HCT116 (cell line): ENCODE measurements around the gene ADAMTS5. TPM values are rescaled to one million over a fixed set of nuclear protein-coding genes. Genes with fewer than 3 reads are reported as not detected.

Experiments
- ATAC-seq: fragments of 200-7000 bp; cut with Tn5 transposase; 2 replicates; pipeline ENCODE4 v1.9.1; 2020; ENCODE audit warnings: mild to moderate bottlenecking, moderate library complexity
- BruUV-seq: library from RNA; stranded (reverse); fragments of 400-500 nt; replicated peaks from 2 replicates; lab custom pipeline; 2021; lab: Mats Ljungman, UMichigan
- CTCF ChIA-PET: fragments of 300-600 bp; sonication (Branson Sonifier 250); formaldehyde crosslinking; loops from one replicate; lab custom pipeline; 2021; ENCODE audit warnings: antibody characterized with exemption; lab: Charles Lee
- POLR2A ChIA-PET: fragments of 300-600, 350-600 bp; sonication (Branson Sonifier 250); formaldehyde crosslinking; loops from one replicate; lab custom pipeline; 2021; ENCODE audit warnings: antibody characterized with exemption; lab: Charles Lee
- RAD21 ChIA-PET, 2 experiments: fragments of 300-600 bp; sonication (Branson Sonifier 250); formaldehyde crosslinking; loops; one replicate each; lab custom pipeline; 2023; ENCODE audit warnings: low total read pairs in 2 of 2; ENCODE audit not compliant: uncharacterized antibody in 2 of 2, unreplicated experiment in 2 of 2, low non-redundant PET in 1 of 2; lab: Charles Lee
- DNase-seq: peaks from one replicate; pipeline ENCODE4 v3.0.0-alpha.2; 2010; ENCODE audit warnings: low read depth, low spot score
- H2AFZ ChIP-seq: fragments of 200-600 bp; shearing (Covaris generic), sonication (generic); 2 replicates; pipeline ENCODE4 v1.6.1; 2017; ENCODE audit warnings: low read depth, mixed run types, mixed read lengths, antibody characterized with exemption, low read length; ENCODE audit not compliant: poor library complexity, severe bottlenecking
- H3K27ac ChIP-seq: 2 replicates; pipeline ENCODE4 v1.5.1; 2012; ENCODE audit warnings: low read depth, low read length
- H3K27me3 ChIP-seq: fragments of 200-600 bp; sonication (generic); 2 replicates; pipeline ENCODE4 v1.6.1; 2016; ENCODE audit warnings: mixed run types, low read length, mixed read lengths; ENCODE audit not compliant: insufficient read depth
- H3K36me3 ChIP-seq, 2 experiments: fragments of 200-500 bp in 1 of 2; fragments of 200-600 bp in 1 of 2; sonication (Bioruptor generic) in 1 of 2; sonication (generic) in 1 of 2; 2 replicates each; pipeline versions ENCODE4 v1.5.1 to v1.6.1; 2014 to 2016; ENCODE audit warnings: low read length in 2 of 2, inconsistent platforms in 1 of 2, mixed read lengths in 1 of 2, mixed run types in 1 of 2; ENCODE audit not compliant: insufficient read depth in 2 of 2, control insufficient read depth in 1 of 2
- H3K4me1 ChIP-seq, 2 experiments: fragments of 200-600 bp in 1 of 2; sonication (generic) in 1 of 2; 2 replicates each; pipeline versions ENCODE4 v1.5.1 to v1.6.1; 2012 to 2017; ENCODE audit warnings: low read length in 2 of 2, inconsistent platforms in 1 of 2, mild to moderate bottlenecking in 1 of 2, mixed read lengths in 1 of 2, mixed run types in 1 of 2, moderate library complexity in 1 of 2; ENCODE audit not compliant: insufficient read depth in 2 of 2, control insufficient read depth in 1 of 2
- H3K4me2 ChIP-seq: fragments of 200-600 bp; sonication (generic); 2 replicates; pipeline ENCODE4 v1.6.1; 2017; ENCODE audit warnings: mixed run types, low read length, mixed read lengths
- H3K4me3 ChIP-seq, 2 experiments: fragments of 200-600 bp in 1 of 2; sonication (generic) in 1 of 2; replicated peaks in 1 of 2; 2 replicates each; pipeline ENCODE4 v1.5.1; 2011 to 2016; ENCODE audit warnings: low read length in 2 of 2, control low read depth in 1 of 2, low read depth in 1 of 2, mild to moderate bottlenecking in 1 of 2, mixed read lengths in 1 of 2, mixed run types in 1 of 2
- H3K79me2 ChIP-seq: fragments of 200-600 bp; sonication (generic); 2 replicates; pipeline ENCODE4 v1.6.1; 2017; ENCODE audit warnings: mild to moderate bottlenecking, mixed run types, low read length, moderate library complexity, mixed read lengths; ENCODE audit not compliant: insufficient read depth
- H3K9ac ChIP-seq: fragments of 200-600 bp; sonication (generic); 2 replicates; pipeline ENCODE4 v1.6.1; 2016; ENCODE audit warnings: low read length, mixed read lengths
- H3K9me2 ChIP-seq: fragments of 200-600 bp; sonication (generic), shearing (Covaris generic); 2 replicates; pipeline ENCODE4 v1.6.1; 2017; ENCODE audit warnings: mixed run types, mild to moderate bottlenecking, moderate library complexity; ENCODE audit not compliant: insufficient read depth
- H3K9me3 ChIP-seq, 2 experiments: fragments of 200-500 bp in 1 of 2; fragments of 200-600 bp in 1 of 2; sonication (Bioruptor generic) in 1 of 2; sonication (generic) in 1 of 2; 2 replicates each; pipeline ENCODE4 v1.6.1; 2014 to 2017; ENCODE audit warnings: low read length in 2 of 2, mixed read lengths in 2 of 2, inconsistent platforms in 1 of 2, low read depth in 1 of 2, mild to moderate bottlenecking in 1 of 2, mixed run types in 1 of 2, moderate library complexity in 1 of 2; ENCODE audit not compliant: control insufficient read depth in 1 of 2, insufficient read depth in 1 of 2
- H4K20me1 ChIP-seq: fragments of 200-600 bp; sonication (generic), shearing (Covaris generic); 2 replicates; pipeline ENCODE4 v1.6.1; 2017; ENCODE audit warnings: mixed run types, mild to moderate bottlenecking, moderate library complexity; ENCODE audit not compliant: insufficient read depth
- ATF3 ChIP-seq: IDR thresholded peaks from 2 replicates; pipeline ENCODE4 v1.6.1; 2012
- CBX3 ChIP-seq: IDR thresholded peaks from 2 replicates; pipeline ENCODE4 v1.6.1; 2012; ENCODE audit warnings: low read depth
- CEBPB ChIP-seq: IDR thresholded peaks from 2 replicates; pipeline ENCODE4 v1.6.1; 2012; ENCODE audit warnings: low read depth
- EGR1 ChIP-seq: IDR thresholded peaks from 2 replicates; pipeline ENCODE4 v1.6.1; 2012; ENCODE audit warnings: low read depth
- EZH2 ChIP-seq: fragments of 200-600 bp; sonication (generic); IDR thresholded peaks from 2 replicates; pipeline ENCODE4 v1.6.1; 2017; ENCODE audit warnings: antibody characterized with exemption, mixed run types
- EZH2phosphoT487 ChIP-seq: fragments of 200-600 bp; IDR thresholded peaks from 2 replicates; pipeline ENCODE4 v1.6.1; 2018; ENCODE audit warnings: antibody characterized with exemption, borderline replicate concordance
- MAX ChIP-seq: IDR thresholded peaks from 2 replicates; pipeline ENCODE4 v1.6.1; 2012
- POLR2A ChIP-seq: IDR thresholded peaks from 2 replicates; pipeline ENCODE4 v1.7.0; 2011; ENCODE audit warnings: borderline replicate concordance; ENCODE audit not compliant: insufficient read depth, insufficient read length; ENCODE audit errors: extremely low read depth
- POLR2AphosphoS5 ChIP-seq: IDR thresholded peaks from 2 replicates; pipeline ENCODE4 v1.6.1; 2011; ENCODE audit warnings: mild to moderate bottlenecking, low read depth, low read length, moderate library complexity
- REST ChIP-seq: IDR thresholded peaks from 2 replicates; pipeline ENCODE4 v1.6.1; 2012; ENCODE audit warnings: low read depth
- SIN3A ChIP-seq: IDR thresholded peaks from 2 replicates; pipeline ENCODE4 v1.6.1; 2012; ENCODE audit warnings: low read depth
- SP1 ChIP-seq: IDR thresholded peaks from 2 replicates; pipeline ENCODE4 v1.6.1; 2012; ENCODE audit warnings: low read depth
- SRF ChIP-seq: IDR thresholded peaks from 2 replicates; pipeline ENCODE4 v1.6.1; 2012; ENCODE audit warnings: low read depth
- TCF7L2 ChIP-seq: IDR thresholded peaks from 2 replicates; pipeline ENCODE4 v1.7.0; 2011; ENCODE audit warnings: borderline replicate concordance, inconsistent platforms; ENCODE audit not compliant: insufficient read depth, insufficient read length; ENCODE audit errors: extremely low read depth
- ZBTB33 ChIP-seq: IDR thresholded peaks from 2 replicates; pipeline ENCODE4 v1.6.1; 2011; ENCODE audit warnings: mild to moderate bottlenecking, low read length, moderate library complexity; ENCODE audit not compliant: insufficient replicate concordance; ENCODE audit errors: extremely low read depth
- ZFX ChIP-seq: fragments of 450-650 bp; IDR thresholded peaks from 2 replicates; pipeline ENCODE4 v1.6.1; 2017
- intact Hi-C: fragments of 100-400 bp; cut with micrococcal nuclease; formaldehyde crosslinking; loops from 2 replicates; pipeline ENCODE4 v1.10.0; 2022
- total RNA-seq: library from RNA; stranded (reverse); gene quantifications from one replicate; pipeline ENCODE4 v1.2.1, GENCODE V29; 2021; ENCODE audit not compliant: unreplicated experiment

The ADAMTS5 gene
- total RNA-seq, 1 experiment from 2014 or later = 0.02 TPM

- TF ChIP-seq REST = no peak
- no peak for TF ChIP-seq ZBTB33
- no peak for TF ChIP-seq ZFX
- no peak for TF ChIP-seq SP1
- TF ChIP-seq CBX3 = no peak
Measured at GRCh38 chr21:26982767-26983166, 15.9 kb upstream of the ADAMTS5 start (continued).

- TF ChIP-seq ATF3 (no peak), CEBPB (no peak), POLR2A (no peak), TCF7L2 (no peak), CBX3 (no peak), MAX (no peak), EZH2phosphoT487 (no peak), SIN3A (no peak), EGR1 (no peak), POLR2AphosphoS5 (no peak), EZH2 (no peak), SRF (no peak)
- RAD21 ChIA-PET = no interaction called here
Measured at GRCh38 chr21:26977746-26978145, 10.9 kb upstream of the ADAMTS5 start.

More at GRCh38 chr21:26977746-26978145, 10.9 kb upstream of the ADAMTS5 start:
- H3K4me2 ChIP-seq = no peak overlapping the region
- ATAC-seq (no peak), DNase-seq (no peak)
- H4K20me1 ChIP-seq = no peaks in the 10 kb centered on the region
- H3K9me3 ChIP-seq = peaks cover 9 to 29% of the 10 kb centered on the region in 2 experiments; a peak in 2 of 4 replicates
- ChIA-PET POLR2A (no interaction called here), CTCF (no interaction called here)
- H3K36me3 ChIP-seq = no peaks in the 10 kb centered on the region
- H3K4me3 ChIP-seq = no peak overlapping the region
- no peaks in the 10 kb centered on the region for H3K79me2 ChIP-seq
- intact Hi-C loops = no loop called here
- H3K27ac ChIP-seq = no peak overlapping the region
- no peaks in the 10 kb centered on the region for H3K27me3 ChIP-seq
- no peak overlapping the region for H2AFZ ChIP-seq
- no peaks in the 10 kb centered on the region for H3K9me2 ChIP-seq
- no peak overlapping the region for H3K9ac ChIP-seq
- H3K4me1 ChIP-seq = no peaks in the 10 kb centered on the region
- BruUV-seq = no TSS peak
